Astrocyte (in vitro differentiated cells and primary cell): ENCODE data around the gene NUP210. TPM values are rescaled to one million over a fixed set of nuclear protein-coding genes. Genes with fewer than 3 reads are reported as not detected.
"Not testable (repeated sequence)": the region's sequence is repeated elsewhere in the genome, so short reads cannot be mapped to it uniquely, and the experiment has no call there.

Experiments used
- DNase-seq: peaks from one replicate; pipeline ENCODE4 v3.0.0-alpha.2; 2010; ENCODE audit warnings: low read depth
- FAIRE-seq: peaks from 2 replicates; lab custom pipeline; 2011; peaks lifted over from hg19 to GRCh38; lab: Jason Lieb, UNC
- H2AFZ ChIP-seq: 2 replicates; pipeline ENCODE4 v1.6.0; 2012; ENCODE audit warnings: low read depth, low read length, inconsistent platforms
- H3K27ac ChIP-seq: 2 replicates; pipeline ENCODE4 v1.5.1; 2011; ENCODE audit warnings: low read depth, low read length, inconsistent platforms
- H3K27me3 ChIP-seq: 2 replicates; pipeline ENCODE4 v1.6.0; 2011; ENCODE audit warnings: low read length, inconsistent platforms; ENCODE audit not compliant: insufficient read depth
- H3K36me3 ChIP-seq: 2 replicates; pipeline ENCODE4 v1.5.1; 2011; ENCODE audit warnings: low read length, inconsistent platforms; ENCODE audit not compliant: insufficient read depth
- H3K4me1 ChIP-seq: 2 replicates; pipeline ENCODE4 v1.5.1; 2011; ENCODE audit warnings: low read length, inconsistent platforms; ENCODE audit not compliant: insufficient read depth
- H3K4me2 ChIP-seq: 2 replicates; pipeline ENCODE4 v1.6.0; 2012; ENCODE audit warnings: low read length, inconsistent platforms
- H3K4me3 ChIP-seq: 2 replicates; pipeline ENCODE4 v1.5.1; 2011; ENCODE audit warnings: low read depth, mild to moderate bottlenecking, low read length, inconsistent platforms; ENCODE audit not compliant: insufficient read depth
- H3K79me2 ChIP-seq: 2 replicates; pipeline ENCODE4 v1.6.0; 2012; ENCODE audit warnings: mild to moderate bottlenecking, low read length, inconsistent platforms; ENCODE audit not compliant: insufficient read depth
- H3K9ac ChIP-seq: 2 replicates; pipeline ENCODE4 v1.6.0; 2012; ENCODE audit warnings: mild to moderate bottlenecking, low read length, inconsistent platforms
- H3K9me3 ChIP-seq: 2 replicates; pipeline ENCODE4 v1.5.1; 2012; ENCODE audit warnings: low read depth, mild to moderate bottlenecking, low read length, inconsistent platforms; ENCODE audit not compliant: insufficient read depth
- H4K20me1 ChIP-seq: 2 replicates; pipeline ENCODE4 v1.6.0; 2012; ENCODE audit warnings: low read length, inconsistent platforms; ENCODE audit not compliant: insufficient read depth
- H3K27ac Mint-ChIP-seq: one replicate; pipeline ENCODE4 v1.8.0; 2021; ENCODE audit warnings: mild to moderate bottlenecking, mixed read lengths; ENCODE audit not compliant: unreplicated experiment
- H3K27me3 Mint-ChIP-seq: one replicate; pipeline ENCODE4 v1.8.0; 2021; ENCODE audit warnings: low read depth, mixed read lengths; ENCODE audit not compliant: unreplicated experiment
- H3K36me3 Mint-ChIP-seq: one replicate; pipeline ENCODE4 v1.8.0; 2021; ENCODE audit warnings: low read depth, mixed read lengths; ENCODE audit not compliant: unreplicated experiment
- H3K4me1 Mint-ChIP-seq: one replicate; pipeline ENCODE4 v1.8.0; 2021; ENCODE audit warnings: low read depth, mixed read lengths; ENCODE audit not compliant: unreplicated experiment
- H3K4me3 Mint-ChIP-seq: one replicate; pipeline ENCODE4 v1.8.0; 2021; ENCODE audit warnings: mild to moderate bottlenecking, moderate library complexity, mixed read lengths; ENCODE audit not compliant: unreplicated experiment
- H3K9me3 Mint-ChIP-seq: one replicate; pipeline ENCODE4 v1.8.0; 2021; ENCODE audit warnings: mild to moderate bottlenecking, mixed read lengths; ENCODE audit not compliant: unreplicated experiment
- CTCF ChIP-seq: IDR thresholded peaks from 2 replicates; pipeline ENCODE4 v1.5.1; 2011; ENCODE audit warnings: low read depth, mild to moderate bottlenecking, inconsistent platforms, low read length, moderate library complexity; ENCODE audit not compliant: insufficient read depth
- EZH2 ChIP-seq: IDR thresholded peaks from 2 replicates; pipeline ENCODE4 v1.6.1; 2012; ENCODE audit warnings: mild to moderate bottlenecking, low read length, inconsistent platforms; ENCODE audit not compliant: insufficient read depth
- total RNA-seq: library from RNA; stranded (reverse); gene quantifications from 2 replicates; pipeline ENCODE4 v1.2.1, GENCODE V29; 2021

The NUP210 gene
- total RNA-seq, 1 donor from 2014 or later, result 1.2 TPM

- Histone ChIP-seq H2AFZ (peak overlapping the region; percentile 71), H3K4me1 (peaks cover 37% of the 10 kb centered on the region), H3K4me2 (peak overlapping the region; percentile 77), H3K9ac (peak overlapping the region; percentile 47), H3K4me3 (peak overlapping the region; percentile 27), H3K79me2 (no peaks in the 10 kb centered on the region), H3K27ac (peak overlapping the region; percentile 63), H3K36me3 (no peaks in the 10 kb centered on the region), H3K27me3 (no peaks in the 10 kb centered on the region), H4K20me1 (no peaks in the 10 kb centered on the region), H3K9me3 (no peaks in the 10 kb centered on the region)
- no peak for TF ChIP-seq CTCF
- no peak for TF ChIP-seq EZH2
- peak overlapping the region; percentile 54 for H3K4me3 Mint-ChIP-seq
- no peaks in the 10 kb centered on the region for H3K36me3 Mint-ChIP-seq
- H3K9me3 Mint-ChIP-seq, result no peaks in the 10 kb centered on the region
- peak overlapping the region; percentile 78 for H3K27ac Mint-ChIP-seq
- no peaks in the 10 kb centered on the region for H3K27me3 Mint-ChIP-seq
- peak; percentile 79 for DNase-seq
- peak; percentile 87 for FAIRE-seq
- H3K4me1 Mint-ChIP-seq, result peaks cover 32% of the 10 kb centered on the region
Measured at GRCh38 chr3:13379201-13379830, 40.8 kb downstream of the NUP210 start.

GRCh38 chr3:13378155-13378554 lies 42.0 kb downstream of the NUP210 start:
- peak overlapping the region; percentile 16 for H3K4me2 ChIP-seq
- H3K27ac ChIP-seq, result no peak overlapping the region
- no peaks in the 10 kb centered on the region for H3K36me3 Mint-ChIP-seq
- peaks cover 37% of the 10 kb centered on the region for H3K4me1 ChIP-seq
- no peaks in the 10 kb centered on the region for H3K79me2 ChIP-seq
- no peaks in the 10 kb centered on the region for H3K36me3 ChIP-seq
- no peaks in the 10 kb centered on the region for H3K27me3 ChIP-seq
- FAIRE-seq (peak; percentile 29), DNase-seq (peak; percentile 6)
- no peak overlapping the region for H2AFZ ChIP-seq
- H3K9me3 Mint-ChIP-seq, result no peaks in the 10 kb centered on the region
- no peaks in the 10 kb centered on the region for H3K27me3 Mint-ChIP-seq
- no peak overlapping the region for H3K9ac ChIP-seq
- peaks cover 32% of the 10 kb centered on the region for H3K4me1 Mint-ChIP-seq
- no peak overlapping the region for H3K4me3 ChIP-seq
- no peak for TF ChIP-seq EZH2
- no peaks in the 10 kb centered on the region for H4K20me1 ChIP-seq
- no peak overlapping the region for H3K27ac Mint-ChIP-seq
- H3K9me3 ChIP-seq, result no peaks in the 10 kb centered on the region
- no peak overlapping the region for H3K4me3 Mint-ChIP-seq

GRCh38 chr3:13377741-13378140 lies 42.4 kb downstream of the NUP210 start:
- H3K4me1 Mint-ChIP-seq, result peaks cover 32% of the 10 kb centered on the region
- H3K36me3 Mint-ChIP-seq, H4K20me1 ChIP-seq, H3K27ac Mint-ChIP-seq, H3K4me3 Mint-ChIP-seq, H2AFZ ChIP-seq, H3K9ac ChIP-seq, H3K4me3 ChIP-seq, H3K79me2 ChIP-seq, H3K9me3 Mint-ChIP-seq, H3K27ac ChIP-seq, FAIRE-seq, H3K27me3 Mint-ChIP-seq, H3K27me3 ChIP-seq, DNase-seq, H3K36me3 ChIP-seq, H3K9me3 ChIP-seq: not testable (repeated sequence)
- Histone ChIP-seq H3K4me1 (peaks cover 37% of the 10 kb centered on the region), H3K4me2 (peak overlapping the region; percentile 16)
